Endothelial cell (in vitro differentiated cells): Measurements from ENCODE around the gene TRMT112. TPM values are rescaled to one million over a fixed set of nuclear protein-coding genes. Genes with fewer than 3 reads are reported as not detected.

ENCODE experiments used
- DNase-seq: peaks from one replicate; pipeline ENCODE4 v3.0.0; 2021; ENCODE audit warnings: low spot score
- H3K27ac Mint-ChIP-seq: one replicate; pipeline ENCODE4 v1.8.0; 2021; ENCODE audit warnings: mixed read lengths, inconsistent platforms; ENCODE audit not compliant: unreplicated experiment
- H3K27me3 Mint-ChIP-seq: one replicate; pipeline ENCODE4 v1.8.0; 2021; ENCODE audit warnings: mild to moderate bottlenecking, moderate library complexity, mixed read lengths, inconsistent platforms; ENCODE audit not compliant: unreplicated experiment
- H3K36me3 Mint-ChIP-seq: one replicate; pipeline ENCODE4 v1.8.0; 2021; ENCODE audit warnings: mild to moderate bottlenecking, low read depth, mixed read lengths, inconsistent platforms; ENCODE audit not compliant: unreplicated experiment
- H3K4me1 Mint-ChIP-seq: one replicate; pipeline ENCODE4 v1.8.0; 2021; ENCODE audit warnings: mild to moderate bottlenecking, mixed read lengths, inconsistent platforms; ENCODE audit not compliant: unreplicated experiment
- H3K4me3 Mint-ChIP-seq: one replicate; pipeline ENCODE4 v1.8.0; 2021; ENCODE audit warnings: mild to moderate bottlenecking, mixed read lengths, inconsistent platforms; ENCODE audit not compliant: unreplicated experiment
- H3K9me3 Mint-ChIP-seq: one replicate; pipeline ENCODE4 v1.8.0; 2021; ENCODE audit warnings: mixed read lengths, inconsistent platforms; ENCODE audit not compliant: unreplicated experiment
- total RNA-seq: library from RNA; stranded (reverse); fragmentation: NEBNext Ultra II Directional; extraction: Animal tissue kit (Norgen Biotek cat#: 25700); gene quantifications from one replicate; pipeline ENCODE4 v1.2.1, GENCODE V29; 2021; ENCODE audit not compliant: unreplicated experiment
- TF ChIP-seq, protein P1 (sequence below): fragments of 200-600 bp; sonication (generic); IDR thresholded peaks from one replicate; pipeline ENCODE4 v1.5.0; 2021; ENCODE audit warnings: antibody characterized with exemption; ENCODE audit not compliant: unreplicated experiment

The TRMT112 gene
- total RNA-seq, 1 donor from 2014 or later = 138 TPM

DNA sequence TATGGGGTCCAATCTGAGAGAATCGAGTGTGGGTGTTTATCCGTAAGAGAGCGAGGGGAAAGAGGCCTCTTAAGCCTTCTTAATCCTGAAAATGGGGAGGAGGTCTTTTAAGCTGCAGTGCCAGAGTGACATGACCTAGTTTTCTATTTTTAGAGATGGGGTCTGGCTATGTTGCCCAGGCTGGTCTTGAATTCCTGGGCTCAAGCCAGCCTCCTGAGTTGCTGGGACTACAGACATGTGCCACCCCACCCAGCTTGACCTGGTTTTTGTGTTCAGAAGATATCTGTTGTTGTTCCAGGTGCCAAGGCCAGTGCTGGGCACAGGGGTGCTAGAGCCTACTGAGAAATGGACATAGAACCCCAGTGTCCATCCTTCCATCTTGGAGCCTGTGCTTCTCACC, 34.3 kb downstream of the TRMT112 start:
- TF ChIP-seq, protein P1, sequence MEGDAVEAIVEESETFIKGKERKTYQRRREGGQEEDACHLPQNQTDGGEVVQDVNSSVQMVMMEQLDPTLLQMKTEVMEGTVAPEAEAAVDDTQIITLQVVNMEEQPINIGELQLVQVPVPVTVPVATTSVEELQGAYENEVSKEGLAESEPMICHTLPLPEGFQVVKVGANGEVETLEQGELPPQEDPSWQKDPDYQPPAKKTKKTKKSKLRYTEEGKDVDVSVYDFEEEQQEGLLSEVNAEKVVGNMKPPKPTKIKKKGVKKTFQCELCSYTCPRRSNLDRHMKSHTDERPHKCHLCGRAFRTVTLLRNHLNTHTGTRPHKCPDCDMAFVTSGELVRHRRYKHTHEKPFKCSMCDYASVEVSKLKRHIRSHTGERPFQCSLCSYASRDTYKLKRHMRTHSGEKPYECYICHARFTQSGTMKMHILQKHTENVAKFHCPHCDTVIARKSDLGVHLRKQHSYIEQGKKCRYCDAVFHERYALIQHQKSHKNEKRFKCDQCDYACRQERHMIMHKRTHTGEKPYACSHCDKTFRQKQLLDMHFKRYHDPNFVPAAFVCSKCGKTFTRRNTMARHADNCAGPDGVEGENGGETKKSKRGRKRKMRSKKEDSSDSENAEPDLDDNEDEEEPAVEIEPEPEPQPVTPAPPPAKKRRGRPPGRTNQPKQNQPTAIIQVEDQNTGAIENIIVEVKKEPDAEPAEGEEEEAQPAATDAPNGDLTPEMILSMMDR = no peak
- no peaks in the 10 kb centered on the region for H3K9me3 Mint-ChIP-seq
- peak overlapping the region; percentile 72 for H3K4me3 Mint-ChIP-seq
- no peak for DNase-seq
- H3K27ac Mint-ChIP-seq = peak overlapping the region; percentile 39
- H3K27me3 Mint-ChIP-seq = peaks cover 6% of the 10 kb centered on the region
- H3K36me3 Mint-ChIP-seq = peaks cover 14% of the 10 kb centered on the region
- H3K4me1 Mint-ChIP-seq = peaks cover 5% of the 10 kb centered on the region

DNA sequence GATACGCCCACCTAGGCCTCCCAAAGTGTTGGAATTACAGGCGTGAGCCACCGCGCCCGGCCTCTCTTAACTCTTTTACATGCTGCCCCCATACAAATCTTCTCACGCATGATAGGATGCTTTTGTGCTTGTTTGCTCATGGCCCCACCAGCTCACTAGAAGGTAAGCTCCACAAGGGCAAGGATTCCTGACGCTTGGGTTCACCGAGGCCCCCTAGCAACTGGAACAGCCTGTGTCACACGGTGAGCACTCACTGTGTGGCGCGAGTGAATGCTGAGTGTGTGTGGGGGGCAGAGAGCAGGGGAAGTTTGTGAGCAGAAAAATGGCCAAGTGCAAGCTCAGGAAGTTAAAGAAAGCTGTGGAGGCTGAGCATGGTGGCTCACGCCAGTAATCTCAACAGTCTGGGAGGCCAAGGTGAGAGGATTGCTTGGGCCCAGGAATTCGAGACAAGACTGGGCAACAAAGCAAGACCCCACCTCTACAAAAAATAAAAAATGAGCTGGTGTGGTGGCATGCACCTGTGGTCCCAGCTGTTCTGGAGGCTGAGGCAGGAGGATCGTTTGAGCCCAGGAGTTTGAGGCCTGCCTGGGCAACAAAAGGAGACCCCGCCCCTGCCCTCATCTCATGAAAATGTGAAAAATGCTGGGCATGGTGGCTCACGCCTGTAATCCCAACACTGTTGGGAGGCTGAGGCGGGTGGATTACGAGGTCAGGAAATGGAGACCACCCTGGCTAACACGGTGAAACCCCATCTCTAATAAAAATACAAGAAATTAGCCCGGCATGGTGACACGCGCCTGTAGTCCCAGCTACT, 35.2 kb downstream of the TRMT112 start:
- H3K4me3 Mint-ChIP-seq = no peak overlapping the region
- peaks cover 14% of the 10 kb centered on the region for H3K36me3 Mint-ChIP-seq
- peaks cover 6% of the 10 kb centered on the region for H3K27me3 Mint-ChIP-seq
- no peaks in the 10 kb centered on the region for H3K9me3 Mint-ChIP-seq
- TF ChIP-seq, protein P1 = no peak
- peaks cover 5% of the 10 kb centered on the region for H3K4me1 Mint-ChIP-seq
- no peak for DNase-seq
- no peak overlapping the region for H3K27ac Mint-ChIP-seq

DNA sequence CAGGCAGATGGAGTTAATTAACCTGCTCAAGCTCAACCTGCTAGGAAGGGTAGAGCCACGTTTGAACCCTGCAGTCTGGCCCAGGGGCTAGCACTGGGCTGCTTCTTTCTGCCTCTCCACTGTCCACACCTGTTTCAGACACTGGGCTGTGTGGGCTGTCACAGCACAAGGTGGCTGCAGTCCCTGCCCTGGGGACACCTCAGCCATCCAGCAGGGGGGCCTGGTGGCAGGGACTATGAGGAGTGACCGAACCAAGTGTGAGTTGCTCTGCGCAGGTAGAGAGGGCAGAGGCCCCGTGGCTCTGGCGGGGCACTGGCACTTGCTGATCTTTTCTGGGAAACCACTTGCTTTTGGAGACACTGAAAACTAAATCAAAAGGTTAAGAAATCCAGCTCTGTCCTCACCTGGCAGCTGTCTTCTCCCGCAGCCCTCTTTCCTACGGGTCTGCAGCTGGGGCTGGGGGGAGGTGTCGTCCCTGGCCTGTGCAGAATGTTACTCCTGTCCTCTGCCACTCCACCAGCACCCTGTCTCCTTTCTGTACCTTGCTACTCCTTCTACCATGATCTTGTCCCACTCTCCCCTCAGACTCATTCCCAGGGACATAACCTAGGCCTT, 38.7 kb downstream of the TRMT112 start:
- no peak overlapping the region for H3K27ac Mint-ChIP-seq
- peaks cover 2% of the 10 kb centered on the region for H3K27me3 Mint-ChIP-seq
- peaks cover 14% of the 10 kb centered on the region for H3K36me3 Mint-ChIP-seq
- H3K4me1 Mint-ChIP-seq = no peaks in the 10 kb centered on the region
- DNase-seq = no peak
- H3K9me3 Mint-ChIP-seq = no peaks in the 10 kb centered on the region
- H3K4me3 Mint-ChIP-seq = peak overlapping the region; percentile 29
- TF ChIP-seq, protein P1 = no peak

DNA sequence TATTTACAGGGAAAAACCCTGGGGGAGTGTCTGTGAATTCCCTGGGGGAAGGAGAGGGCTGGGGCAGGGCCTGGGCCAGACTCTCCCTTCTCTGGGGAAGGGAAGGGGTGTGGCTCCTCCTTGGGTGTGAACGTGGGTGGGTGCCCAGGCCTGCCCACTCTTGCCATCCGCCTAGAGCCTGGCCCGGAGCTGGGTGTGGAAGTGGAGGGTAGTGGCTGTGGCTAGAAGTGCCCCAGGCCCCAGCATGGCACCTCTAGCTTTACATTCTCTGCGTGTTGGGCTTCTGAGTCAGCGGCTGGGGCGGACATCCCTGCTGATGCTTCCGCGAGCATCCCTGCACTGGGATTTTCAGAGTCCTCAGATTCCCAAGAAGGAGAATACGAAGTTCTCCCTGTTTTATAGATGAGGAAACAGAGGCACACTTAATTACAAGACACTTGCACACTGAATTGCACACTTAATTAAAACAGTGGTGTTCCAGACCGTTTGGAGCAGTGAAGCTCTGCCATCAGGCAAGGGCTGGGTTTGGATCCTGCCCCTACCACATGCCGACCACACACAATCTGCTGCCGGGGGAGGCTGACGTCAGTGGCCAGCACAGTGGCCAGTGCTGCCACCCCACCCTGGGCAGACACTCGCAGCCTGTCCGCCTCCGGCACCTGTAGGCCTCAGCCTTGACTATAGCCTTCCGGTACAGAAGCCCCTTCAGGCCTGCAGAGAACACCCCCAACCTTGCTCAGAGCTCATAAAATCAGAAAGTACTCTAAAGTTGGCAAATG, 40.5 kb downstream of the TRMT112 start:
- Mint-ChIP-seq H3K27me3 (no peaks in the 10 kb centered on the region), H3K4me3 (no peak overlapping the region), H3K36me3 (peaks cover 12% of the 10 kb centered on the region), H3K9me3 (no peaks in the 10 kb centered on the region), H3K27ac (no peak overlapping the region), H3K4me1 (no peaks in the 10 kb centered on the region)
- no peak for DNase-seq
- TF ChIP-seq, protein P1 = no peak
